ENCODE data around the gene PRKG1. TPM values are rescaled to one million over a fixed set of nuclear protein-coding genes. Genes with fewer than 3 reads are reported as not detected.

The PRKG1 gene
- total and polyA plus RNA-seq, 2 of the 4 experiments (the other 2 are of a cell fraction) = 3.5 to 18.3 TPM

DNA sequence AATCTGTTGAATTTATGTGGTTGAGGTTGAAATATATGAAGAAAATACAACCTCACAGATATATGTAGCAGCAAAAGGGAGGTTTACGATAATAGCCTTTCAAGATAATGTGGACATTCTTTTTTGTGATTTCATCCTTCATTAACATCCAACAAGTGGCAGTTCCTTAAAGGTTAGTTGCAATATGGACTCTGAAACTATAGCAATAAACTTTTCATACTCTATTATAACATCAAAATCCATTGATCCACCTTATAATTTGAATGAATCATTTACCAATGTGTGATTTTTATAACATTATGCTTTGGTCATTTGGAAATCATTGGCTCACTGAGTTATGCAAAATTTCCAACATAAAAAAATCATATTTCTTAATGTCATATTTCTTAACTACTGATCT is 825.9 kb downstream of the PRKG1 start:
- CTCF ChIA-PET = no interaction called here
- H3K27ac ChIP-seq (ENCODE audit: insufficient read depth, low read length) = no peak overlapping the region
- no peak overlapping the region for H2AK9ac ChIP-seq (replicated peaks; ENCODE audit: low read depth, low read length, poor library complexity)
- no CpG with 5 or more reads among the region's 1 CpG for WGBS, 2 experiments (ENCODE audit: extremely low coverage in 2 of 2, insufficient read length in 1 of 2)
- no peak overlapping the region for H2AFZ ChIP-seq (replicated peaks; ENCODE audit: low read length, poor library complexity)
- H3K27me3 ChIP-seq (ENCODE audit: control insufficient read depth, insufficient read depth, low read length) = no peaks in the 10 kb centered on the region
- no peak overlapping the region for H2BK20ac ChIP-seq (ENCODE audit: low read depth, low read length)
- intact Hi-C loops (cut with micrococcal nuclease) (no loop called here), dilution Hi-C loops (cut with HindIII; ENCODE audit: low sequenced_read_pairs, unreplicated experiment) (no loop called here), in situ Hi-C loops (cut with MboI; ENCODE audit: low sequenced_read_pairs) (no loop called here)
- TF ChIP-seq CTCF (conservative IDR thresholded peaks at IDR 0.05; ENCODE audit: low read depth, low read length) (no peak), MAFK (IDR thresholded peaks at IDR 0.05; ENCODE audit: low read depth, low read length) (no peak), NFE2L2 (IDR thresholded peaks at IDR 0.05; ENCODE audit: low read depth, low read length) (no peak), MAZ (IDR thresholded peaks at IDR 0.05; ENCODE audit: borderline replicate concordance, low read depth, low read length) (no peak), BHLHE40 (IDR thresholded peaks at IDR 0.05; ENCODE audit: low read depth, low read length) (no peak), CEBPB (IDR thresholded peaks at IDR 0.05; ENCODE audit: low read depth, low read length) (no peak), RAD21 (IDR thresholded peaks at IDR 0.05; ENCODE audit: low read length) (no peak), MXI1 (IDR thresholded peaks at IDR 0.05; ENCODE audit: borderline replicate concordance, low read depth, low read length) (no peak), POLR2A (IDR thresholded peaks at IDR 0.05; ENCODE audit: low read depth, low read length) (no peak), CHD1 (IDR thresholded peaks at IDR 0.05; ENCODE audit: low read depth, low read length) (no peak), RCOR1 (IDR thresholded peaks at IDR 0.05; ENCODE audit: insufficient replicate concordance, low read length) (no peak), USF2 (IDR thresholded peaks at IDR 0.05; ENCODE audit: low read depth, low read length) (no peak), FOS (IDR thresholded peaks at IDR 0.05; ENCODE audit: low read depth, low read length) (no peak), SMC3 (IDR thresholded peaks at IDR 0.05; ENCODE audit: low read depth, low read length) (no peak), RFX5 (IDR thresholded peaks at IDR 0.05; ENCODE audit: low read depth, low read length) (no peak)
- TF ChIP-seq, protein P1, sequence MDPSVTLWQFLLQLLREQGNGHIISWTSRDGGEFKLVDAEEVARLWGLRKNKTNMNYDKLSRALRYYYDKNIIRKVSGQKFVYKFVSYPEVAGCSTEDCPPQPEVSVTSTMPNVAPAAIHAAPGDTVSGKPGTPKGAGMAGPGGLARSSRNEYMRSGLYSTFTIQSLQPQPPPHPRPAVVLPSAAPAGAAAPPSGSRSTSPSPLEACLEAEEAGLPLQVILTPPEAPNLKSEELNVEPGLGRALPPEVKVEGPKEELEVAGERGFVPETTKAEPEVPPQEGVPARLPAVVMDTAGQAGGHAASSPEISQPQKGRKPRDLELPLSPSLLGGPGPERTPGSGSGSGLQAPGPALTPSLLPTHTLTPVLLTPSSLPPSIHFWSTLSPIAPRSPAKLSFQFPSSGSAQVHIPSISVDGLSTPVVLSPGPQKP (IDR thresholded peaks at IDR 0.05; ENCODE audit: borderline replicate concordance, low read depth, low read length) = no peak
- H3K9me1 ChIP-seq (ENCODE audit: insufficient read depth, low read length) = no peaks in the 10 kb centered on the region
- H2BK15ac ChIP-seq (ENCODE audit: low read depth, low read length) = no peak overlapping the region
- no peak overlapping the region for H4K5ac ChIP-seq (ENCODE audit: low read depth, low read length)
- H4K91ac ChIP-seq (ENCODE audit: insufficient read depth, low read depth, low read length) = no peak overlapping the region
- no TSS peak for BruUV-seq (replicated peaks)
- no peak for DNase-seq
- H3K4me3 ChIP-seq (ENCODE audit: insufficient read depth, low read depth, low read length) = no peak overlapping the region
- no peaks in the 10 kb centered on the region for H3K36me3 ChIP-seq (ENCODE audit: control insufficient read depth, insufficient read depth, low read length)
- H4K8ac ChIP-seq (ENCODE audit: low read depth in 2 of 2, low read length in 2 of 2) = no peak overlapping the region
- no peaks in the 10 kb centered on the region for H4K20me1 ChIP-seq (ENCODE audit: insufficient read depth, low read length)
- H2AK5ac ChIP-seq (ENCODE audit: low read depth, low read length) = no peak overlapping the region
- H3K9me3 ChIP-seq (ENCODE audit: control insufficient read depth, insufficient read depth, low read length) = no peaks in the 10 kb centered on the region
- no peak overlapping the region for H3K9ac ChIP-seq (ENCODE audit: low read depth, low read length)
- H2BK5ac ChIP-seq (ENCODE audit: low read depth, low read length, poor library complexity, severe bottlenecking) = no peak overlapping the region
- peaks cover 2% of the 10 kb centered on the region; the same call in 1 of the 2 replicates for H3K4me1 ChIP-seq (ENCODE audit: control insufficient read depth, insufficient read depth, low read length)
- ATAC-seq (ENCODE audit: low read depth) = no peak
- peaks cover 0 to 2% of the 10 kb centered on the region in 2 experiments; a peak in 1 of 4 replicates for H3K79me1 ChIP-seq (ENCODE audit: low read depth in 1 of 2, low read length in 2 of 2)
- no peak overlapping the region for H3K23ac ChIP-seq (ENCODE audit: low read depth, low read length)
- no peak overlapping the region for H3K56ac ChIP-seq (ENCODE audit: extremely low read depth, insufficient read depth, low read length)
- H3K14ac ChIP-seq (replicated peaks; ENCODE audit: low read depth, low read length) = no peak overlapping the region
- H3K4me2 ChIP-seq (ENCODE audit: low read depth, low read length) = no peak overlapping the region
- H3K18ac ChIP-seq (ENCODE audit: low read depth, low read length) = no peak overlapping the region
- POLR2A ChIA-PET (ENCODE audit: unreplicated experiment) = no interaction called here
- H3K4ac ChIP-seq (ENCODE audit: low read depth, low read length) = no peak overlapping the region
- H2BK120ac ChIP-seq (ENCODE audit: low read depth, low read length) = no peak overlapping the region
